Measurements from ENCODE around the gene IL4R. TPM values are rescaled to one million over a fixed set of nuclear protein-coding genes. Genes with fewer than 3 reads are reported as not detected.

Gene IL4R
- total and polyA plus RNA-seq, 10 of the 15 experiments (the other 5 are each of a cell fraction or from before 2014, with no cell fraction given), result 2.6 to 70.4 (median 36.6) TPM

- DNase-seq (ENCODE audit: low read depth, low spot score) (no peak), ATAC-seq (no peak), FAIRE-seq (no peak)
- RAD21 ChIA-PET (ENCODE audit: unreplicated experiment), result no interaction called here
- intact Hi-C loops (cut with micrococcal nuclease; ENCODE audit: unreplicated experiment), result no loop called here
- Histone ChIP-seq H2AFZ (ENCODE audit: control insufficient read depth, low read depth, low read length) (no peak overlapping the region), H3K27ac (ENCODE audit: control insufficient read depth, insufficient read depth) (no peak overlapping the region), H3K27me3 (replicated peaks in 1 of 2; ENCODE audit: control insufficient read depth in 2 of 2, insufficient read depth in 2 of 2, low read length in 1 of 2) (no peaks in the 10 kb centered on the region), H3K9ac (ENCODE audit: control insufficient read depth, insufficient read depth, low read length) (no peak overlapping the region), H3K4me1 (ENCODE audit: control insufficient read depth, insufficient read depth, low read length) (peaks cover 25% of the 10 kb centered on the region), H3K79me2 (ENCODE audit: control insufficient read depth, insufficient read depth, low read length) (no peaks in the 10 kb centered on the region), H4K20me1 (ENCODE audit: control insufficient read depth, insufficient read depth) (no peaks in the 10 kb centered on the region), H3K4me3 (no peak overlapping the region), H3K9me3 (replicated peaks; ENCODE audit: control insufficient read depth, insufficient read depth, low read length) (no peaks in the 10 kb centered on the region), H3K36me3 (ENCODE audit: control insufficient read depth in 2 of 2, insufficient read depth in 2 of 2, low read length in 1 of 2) (no peaks in the 10 kb centered on the region), H3K4me2 (ENCODE audit: control insufficient read depth, insufficient read depth) (no peak overlapping the region)
- CTCF ChIA-PET, result interaction anchor here (0.9 to 1.1 kb wide), 2 partner anchors 13 to 28 kb away, joined by 3 read pairs; no protein-coding TSS in a partner anchor
- TF ChIP-seq BCLAF1 (IDR thresholded peaks at IDR 0.05), result no peak
- no peak for TF ChIP-seq GATAD2B (conservative IDR thresholded peaks at IDR 0.05; ENCODE audit: low read depth)
- no peak for TF ChIP-seq STAT3 (IDR thresholded peaks at IDR 0.05; ENCODE audit: low read depth, low read length)
- no peak for TF ChIP-seq BCL11A (IDR thresholded peaks at IDR 0.05; ENCODE audit: low read depth, low read length)
- TF ChIP-seq MYB (IDR thresholded peaks at IDR 0.05; ENCODE audit: borderline replicate concordance, low read depth, low read length), result no peak
- TF ChIP-seq ZNF622 (IDR thresholded peaks at IDR 0.05), result no peak
- TF ChIP-seq NR2C2 (IDR thresholded peaks at IDR 0.05; ENCODE audit: borderline replicate concordance, control insufficient read depth, insufficient read length, low read depth), result no peak
- no peak for TF ChIP-seq PML (IDR thresholded peaks at IDR 0.05; ENCODE audit: low read length)
- no peak for TF ChIP-seq MTA3 (IDR thresholded peaks at IDR 0.05; ENCODE audit: borderline replicate concordance, low read length)
- no peak for TF ChIP-seq E2F4 (IDR thresholded peaks at IDR 0.05; ENCODE audit: low read depth, low read length)
- POLR2A ChIA-PET, result no interaction called here
- SMC1A ChIA-PET (ENCODE audit: uncharacterized antibody, unreplicated experiment), result interaction anchor here (1.0 to 1.5 kb wide), 4 partner anchors 11 to 68 kb away, joined by 3 to 5 read pairs (median 4); no protein-coding TSS in a partner anchor
- BruUV-seq (replicated peaks), result no TSS peak
- in situ Hi-C loops (cut with MboI), result no loop called here
- WGBS (ENCODE audit: insufficient coverage, insufficient replicate concordance, low lambda C conversion rate, missing lambda C conversion rate), result 99% methylated on average over 5 of the region's 5 CpGs
These were observed 15.6 kb upstream of the IL4R start for GRCh38 chr16:27298132-27298531.
